Right ventricle myocardium superior (tissue), 1 donor: ENCODE measurements around the gene DNAL4. TPM values are rescaled to one million over a fixed set of nuclear protein-coding genes. Genes with fewer than 3 reads are reported as not detected.

ENCODE experiments used
- ATAC-seq: fragments of 200-7000 bp; cut with Tn5 transposase; one replicate; pipeline ENCODE4 v1.9.1; 2020; ENCODE audit warnings: mild to moderate bottlenecking; ENCODE audit not compliant: poor library complexity
- DNase-seq: peaks from one replicate; pipeline ENCODE4 v3.0.0-alpha.2; 2020
- intact Hi-C: fragments of 100-400 bp; cut with DNase I; formaldehyde crosslinking; loops from one replicate; pipeline ENCODE4 v1.11.2; 2022
- total RNA-seq: library from RNA; stranded (reverse); fragmentation: NEBNext Ultra II Directional; extraction: Animal tissue kit (Norgen Biotek cat#: 25700); gene quantifications from one replicate; pipeline ENCODE4 v1.2.1, GENCODE V29; 2021
- donor health status: DM: no; HTN: yes; CAD: no; lungs with severe emphysema.

DNAL4 gene
- total RNA-seq, 1 donor from 2014 or later, result 12.2 TPM

DNA sequence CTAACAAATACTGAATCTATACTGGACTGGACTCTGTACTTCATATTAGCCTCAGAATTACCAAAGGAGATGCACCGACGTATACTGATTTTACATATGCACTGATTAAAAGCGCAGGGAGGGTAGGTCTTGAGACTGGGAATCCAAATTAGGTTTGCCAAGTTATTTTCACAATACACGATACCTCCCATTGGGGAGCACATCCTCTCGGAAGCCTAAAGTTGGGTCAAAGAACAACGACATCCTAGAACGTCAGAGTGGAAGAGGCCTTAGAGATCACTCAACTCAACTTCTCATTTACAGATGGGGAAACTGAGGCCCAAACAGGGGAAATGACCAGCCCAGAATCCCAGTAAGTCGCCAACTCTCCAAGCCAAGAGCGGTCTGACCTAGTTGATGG, 626 bp downstream of the DNAL4 start:
- no peak for DNase-seq
- no peak for ATAC-seq
- intact Hi-C loops, result no loop called here

- DNase-seq (no peak), ATAC-seq (no peak)
- intact Hi-C loops, result no loop called here
Observed at GRCh38 chr22:38792833-38793232, 1.1 kb downstream of the DNAL4 start.

DNA sequence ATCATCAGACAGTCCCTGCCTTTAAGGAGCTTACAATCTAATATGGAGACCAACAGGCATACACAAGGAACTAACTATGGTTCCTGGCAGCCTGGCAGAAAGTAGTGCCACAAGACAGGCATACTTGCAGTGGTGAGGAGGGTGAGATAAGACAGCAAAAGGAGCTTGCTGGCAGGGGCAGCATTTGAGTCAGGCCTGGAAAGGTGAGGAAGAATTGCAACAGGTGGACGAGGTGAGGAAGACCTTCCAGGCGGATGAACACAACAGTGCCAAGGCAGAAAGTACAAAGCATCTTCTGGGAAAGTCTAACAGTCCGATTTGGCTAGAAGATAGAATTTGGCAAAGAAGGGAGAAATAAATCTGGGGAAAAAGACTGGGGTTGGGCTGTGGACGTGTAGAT, 4.3 kb downstream of the DNAL4 start:
- ATAC-seq (no peak), DNase-seq (no peak)
- intact Hi-C loops, result no loop called here

- ATAC-seq (no peak), DNase-seq (no peak)
- intact Hi-C loops, result no loop called here
Observed at GRCh38 chr22:38788846-38789245, 5.1 kb downstream of the DNAL4 start.

- ATAC-seq (peak; percentile 78), DNase-seq (peak; percentile 61)
- intact Hi-C loops, result no loop called here
Observed at GRCh38 chr22:38788021-38788816, 5.7 kb downstream of the DNAL4 start.

DNA sequence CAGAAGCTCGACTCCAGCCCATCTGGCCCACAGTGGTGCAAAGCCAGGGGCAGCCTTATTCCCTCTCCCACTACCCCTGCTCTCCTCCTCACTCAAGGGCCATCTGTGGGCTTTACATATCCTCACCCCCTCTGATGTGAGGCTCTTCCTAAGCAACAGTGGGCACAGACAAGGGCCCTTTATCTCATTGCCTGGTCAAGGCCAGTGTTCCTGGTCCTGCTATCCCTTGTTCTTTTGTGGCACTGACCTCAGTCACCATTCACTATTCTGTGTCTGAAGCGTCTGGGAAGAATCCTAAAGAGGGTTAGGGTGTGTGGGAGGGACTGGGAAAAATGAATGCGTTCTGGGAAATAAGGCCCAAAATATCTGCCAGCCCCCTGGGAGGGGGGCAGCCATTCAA, 7.3 kb downstream of the DNAL4 start:
- no peak for DNase-seq
- no peak for ATAC-seq
- intact Hi-C loops, result no loop called here

GRCh38 chr22:38784856-38785255, 9.1 kb downstream of the DNAL4 start:
- ATAC-seq, result no peak
- intact Hi-C loops, result no loop called here
- no peak for DNase-seq

DNA sequence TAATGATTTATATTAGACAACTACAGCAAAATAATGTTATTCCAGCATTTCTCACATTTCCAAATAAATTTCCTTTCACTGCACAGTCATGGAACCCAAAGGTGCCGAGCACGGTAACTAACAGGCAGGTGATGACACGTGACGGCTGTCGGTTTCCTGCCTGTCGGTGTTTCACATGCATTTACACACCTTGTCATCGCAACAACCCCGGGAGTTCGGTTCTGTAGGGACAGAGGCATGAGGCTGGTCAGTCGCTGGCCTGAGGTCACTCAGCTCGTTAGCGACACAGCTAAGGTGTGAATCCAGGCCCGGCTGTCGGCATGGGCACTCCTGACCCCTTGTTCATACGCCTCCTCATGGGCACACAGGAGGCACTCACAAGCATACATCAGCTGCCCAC, 9.9 kb downstream of the DNAL4 start:
- no peak for ATAC-seq
- intact Hi-C loops, result no loop called here

DNA sequence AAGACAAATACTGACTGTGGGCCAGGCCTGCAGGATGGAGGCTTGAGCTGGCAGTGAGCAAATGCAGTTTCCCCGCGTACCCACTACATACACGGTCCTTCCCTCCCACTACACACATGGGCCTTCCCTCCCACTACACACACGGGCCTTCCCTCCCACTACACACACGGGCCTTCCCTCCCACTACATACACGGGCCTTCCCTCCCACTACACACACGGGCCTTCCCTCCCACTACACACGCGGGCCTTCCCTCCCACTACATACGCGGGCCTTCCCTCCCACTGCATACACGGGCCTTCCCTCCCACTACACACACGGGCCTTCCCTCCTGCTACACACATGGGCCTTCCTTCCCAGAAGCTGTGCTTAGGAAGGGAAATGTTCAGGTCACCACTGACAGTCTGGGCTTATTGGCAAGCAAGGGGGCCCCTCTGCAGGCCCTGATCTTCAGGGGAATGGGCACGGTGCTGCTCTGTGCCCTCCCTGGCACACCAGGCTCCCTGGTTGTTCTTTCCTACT, 10.8 kb downstream of the DNAL4 start:
- intact Hi-C loops, result no loop called here
- DNase-seq (no peak), ATAC-seq (no peak)

More for the DNA sequence above, 9.9 kb downstream of the DNAL4 start:
- no peak for DNase-seq

GRCh38 chr22:38782402-38783094, 11.4 kb downstream of the DNAL4 start:
- intact Hi-C loops, result no loop called here
- DNase-seq (no peak), ATAC-seq (no peak)

DNA sequence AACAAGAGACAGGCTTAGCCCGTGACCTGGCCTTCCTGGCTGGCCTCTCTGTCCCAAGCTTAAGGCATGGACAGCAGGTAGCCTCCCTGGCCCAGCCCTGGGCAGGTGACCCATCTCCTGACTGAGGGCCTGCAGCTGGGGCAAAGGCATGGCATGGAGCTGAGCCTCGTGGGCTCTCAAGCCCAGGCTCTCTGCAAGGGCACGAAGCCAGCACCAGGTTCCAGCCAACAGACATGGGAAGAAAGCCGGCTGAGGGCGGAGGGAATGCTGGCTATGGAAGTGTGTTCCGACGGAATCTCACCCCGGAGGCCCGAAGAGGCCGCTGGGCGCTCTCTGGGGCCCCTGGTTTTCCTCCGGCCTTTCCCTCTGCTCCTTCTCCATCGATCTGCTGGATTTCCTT, 12.9 kb downstream of the DNAL4 start:
- ATAC-seq (peak; percentile 78), DNase-seq (peak; percentile 83)
- intact Hi-C loops, result no loop called here

- no peak for DNase-seq
- intact Hi-C loops, result loop anchor here (10.0 kb wide), 1 partner anchor 228 kb away; no protein-coding TSS in a partner anchor
- ATAC-seq, result no peak
Observed at GRCh38 chr22:38777087-38777671, 16.8 kb downstream of the DNAL4 start.

DNA sequence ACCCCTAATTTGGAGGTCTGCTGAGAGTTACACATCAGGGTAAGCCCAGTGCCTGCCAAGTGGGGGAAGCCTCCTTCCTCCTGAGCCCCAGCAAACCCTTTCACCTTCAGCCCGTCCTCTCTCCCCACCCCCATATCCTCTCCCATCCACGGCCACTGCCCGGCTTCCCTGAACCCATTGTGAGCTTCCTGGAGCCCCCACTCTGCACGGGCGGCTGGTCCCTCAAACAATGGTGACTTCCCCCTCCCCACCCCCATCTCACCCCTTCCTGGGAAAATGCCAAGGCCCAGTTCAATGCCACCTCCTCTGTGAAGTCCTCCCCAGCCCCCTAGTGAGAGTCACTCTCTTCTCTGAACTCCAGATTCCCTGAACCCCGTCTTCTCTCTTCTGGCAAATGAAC, 17.9 kb downstream of the DNAL4 start:
- intact Hi-C loops, result loop anchor here (10.0 kb wide), 1 partner anchor 229 kb away; no protein-coding TSS in a partner anchor
- ATAC-seq (no peak), DNase-seq (no peak)

DNA sequence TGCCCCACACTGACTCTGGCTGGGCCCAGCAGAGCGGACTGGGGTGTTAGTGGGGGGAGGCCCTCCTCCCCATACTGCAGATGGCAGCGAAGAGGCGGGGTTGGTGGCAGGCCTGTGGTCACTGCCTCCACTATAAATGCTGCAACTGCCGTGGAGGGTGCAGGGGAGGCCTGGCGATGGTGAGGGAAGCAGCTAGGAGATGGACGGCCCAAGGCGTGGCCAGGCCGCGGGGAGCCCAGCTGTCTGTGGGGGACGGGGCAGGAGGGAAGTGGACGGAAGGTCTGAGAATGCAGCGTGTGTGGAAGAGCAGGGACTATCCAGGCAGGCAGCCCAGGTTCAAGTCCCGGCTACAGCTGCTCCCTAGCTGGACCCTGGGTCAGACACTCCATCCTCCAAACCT, 18.3 kb downstream of the DNAL4 start:
- DNase-seq, result no peak
- intact Hi-C loops, result loop anchor here (10.0 kb wide), 1 partner anchor 229 kb away; no protein-coding TSS in a partner anchor
- no peak for ATAC-seq

DNA sequence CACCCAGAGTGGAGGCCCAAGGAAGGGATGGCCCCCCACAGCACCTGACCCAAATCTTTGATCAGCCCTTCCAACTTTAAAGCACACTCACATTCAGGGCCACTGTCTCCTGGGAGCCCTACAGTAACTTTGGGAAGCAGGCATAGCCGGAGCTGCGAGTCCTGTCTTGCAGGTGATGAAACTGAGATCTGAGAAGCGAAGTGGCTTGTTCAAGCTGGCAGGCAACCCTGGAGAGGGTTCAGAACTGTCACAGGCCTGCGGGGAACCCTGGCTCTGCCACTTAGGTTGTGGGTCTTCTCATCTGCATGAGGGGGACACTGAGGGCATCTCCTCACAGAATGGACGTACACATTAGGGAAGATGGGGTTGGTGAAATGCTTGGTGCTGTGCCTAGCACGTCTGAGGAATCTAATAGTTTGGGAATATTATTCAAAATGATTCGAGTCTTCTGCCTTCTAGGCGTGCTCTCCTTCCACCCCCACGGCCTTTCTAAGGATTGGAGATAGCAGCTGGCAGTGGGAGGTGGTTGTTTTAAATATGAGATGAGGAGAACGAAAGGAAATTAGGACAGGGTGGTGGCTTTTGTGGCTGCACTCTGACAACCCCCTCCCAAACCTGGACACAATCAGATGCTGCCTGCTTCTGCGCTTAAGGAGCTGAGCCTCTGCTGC, 19.3 kb downstream of the DNAL4 start:
- ATAC-seq, result no peak
- no peak for DNase-seq
- intact Hi-C loops, result loop anchor here (10.0 kb wide), 1 partner anchor 230 kb away; no protein-coding TSS in a partner anchor

DNA sequence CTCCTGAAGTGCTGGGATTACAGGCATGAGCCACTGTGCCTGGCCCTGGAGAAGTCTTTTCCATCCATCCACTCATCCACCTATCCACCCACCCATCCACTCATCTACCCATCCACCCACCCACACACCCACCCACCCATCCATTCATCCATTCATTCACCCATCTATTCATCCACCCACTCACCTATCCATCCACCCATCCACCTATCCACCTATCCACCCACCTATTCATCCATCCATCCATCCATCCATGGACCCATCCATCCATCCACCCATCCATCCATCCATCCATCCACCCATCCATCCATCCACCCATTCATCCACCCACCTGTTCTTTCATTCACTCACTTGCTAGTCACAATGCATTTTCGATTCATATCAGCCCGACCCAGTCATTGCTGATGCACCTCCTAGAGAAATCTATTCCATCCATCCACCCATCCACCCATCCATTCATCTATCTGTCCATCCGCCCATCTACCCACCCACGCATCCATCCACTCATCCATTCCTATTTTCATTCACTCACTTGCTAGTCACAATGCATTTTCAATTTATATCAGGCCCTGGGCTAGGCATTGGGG, 20.5 kb downstream of the DNAL4 start:
- DNase-seq (no peak), ATAC-seq (no peak)
- intact Hi-C loops, result loop anchor here (10.0 kb wide), 1 partner anchor 231 kb away; no protein-coding TSS in a partner anchor

DNA sequence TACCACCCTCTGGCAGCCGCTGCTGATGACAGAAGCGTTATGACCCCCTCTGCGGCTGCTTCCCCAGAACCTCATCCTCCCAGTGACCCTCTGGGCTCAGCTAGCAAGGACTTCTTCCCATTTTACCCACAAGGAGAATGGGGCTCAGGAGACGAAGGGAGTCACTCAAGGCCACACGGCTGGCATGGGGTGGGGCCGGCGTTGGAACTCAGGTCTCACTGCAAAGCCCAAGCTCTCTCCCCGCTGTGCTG, 21.4 kb downstream of the DNAL4 start:
- no peak for DNase-seq
- intact Hi-C loops, result loop anchor here (10.0 kb wide), 1 partner anchor 232 kb away; no protein-coding TSS in a partner anchor
- ATAC-seq, result no peak

GRCh38 chr22:38770257-38770949, 23.5 kb downstream of the DNAL4 start:
- ATAC-seq, result no peak
- intact Hi-C loops, result loop anchor here (10.0 kb wide), 1 partner anchor 234 kb away; no protein-coding TSS in a partner anchor
- no peak for DNase-seq
